Omental fat pad (tissue), 4 donors: Measurements from ENCODE around the gene PRPF18. TPM values are rescaled to one million over a fixed set of nuclear protein-coding genes. Genes with fewer than 3 reads are reported as not detected.

ENCODE experiments used
- ATAC-seq: fragments of 150-250 bp; one replicate; pipeline ENCODE4 v1.9.1; 2016; ENCODE audit warnings: mild to moderate bottlenecking, moderate library complexity; ENCODE audit not compliant: low FRiP score
- DNase-seq: peaks from one replicate; pipeline ENCODE4 v3.0.0-alpha.2; 2019; ENCODE audit warnings: low spot score
- total RNA-seq, 4 donors: library from RNA; depleted of rRNA; stranded (reverse); fragments of >200 nt; gene quantifications; one replicate each; pipeline ENCODE4 v1.1.0, GENCODE V29; 2016
- TF ChIP-seq, protein P1 (sequence below), 3 donors: fragments of 450-650 bp; IDR thresholded peaks; one replicate each; pipeline ENCODE4 v1.5.1; 2016 to 2017; ENCODE audit warnings: antibody characterized with exemption in 3 of 3, mild to moderate bottlenecking in 3 of 3, moderate library complexity in 2 of 3

Gene PRPF18
- total RNA-seq, 4 donors from 2014 or later = 21.2 to 32.9 (median 25.3) TPM

DNA sequence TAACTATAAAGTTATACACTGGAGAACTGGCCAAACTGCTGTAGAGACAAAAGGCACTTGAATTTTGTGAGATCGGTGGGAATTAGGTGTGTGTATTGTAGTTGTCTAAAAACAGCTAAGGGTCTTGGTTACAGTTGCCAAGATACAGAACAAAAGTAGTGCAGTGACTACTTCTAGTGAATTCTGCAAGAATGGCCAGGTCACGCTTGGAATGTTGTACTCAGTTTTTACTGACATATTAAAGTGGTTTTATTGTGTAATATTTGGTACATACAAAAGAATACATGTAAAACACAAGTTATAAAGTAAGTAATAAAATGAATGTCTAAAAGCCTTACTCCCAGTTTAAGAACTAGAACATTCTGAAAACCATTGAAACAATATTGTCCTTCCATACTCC is 42.4 kb downstream of the PRPF18 start:
- ATAC-seq (no peak), DNase-seq (no peak)
- TF ChIP-seq, protein P1, sequence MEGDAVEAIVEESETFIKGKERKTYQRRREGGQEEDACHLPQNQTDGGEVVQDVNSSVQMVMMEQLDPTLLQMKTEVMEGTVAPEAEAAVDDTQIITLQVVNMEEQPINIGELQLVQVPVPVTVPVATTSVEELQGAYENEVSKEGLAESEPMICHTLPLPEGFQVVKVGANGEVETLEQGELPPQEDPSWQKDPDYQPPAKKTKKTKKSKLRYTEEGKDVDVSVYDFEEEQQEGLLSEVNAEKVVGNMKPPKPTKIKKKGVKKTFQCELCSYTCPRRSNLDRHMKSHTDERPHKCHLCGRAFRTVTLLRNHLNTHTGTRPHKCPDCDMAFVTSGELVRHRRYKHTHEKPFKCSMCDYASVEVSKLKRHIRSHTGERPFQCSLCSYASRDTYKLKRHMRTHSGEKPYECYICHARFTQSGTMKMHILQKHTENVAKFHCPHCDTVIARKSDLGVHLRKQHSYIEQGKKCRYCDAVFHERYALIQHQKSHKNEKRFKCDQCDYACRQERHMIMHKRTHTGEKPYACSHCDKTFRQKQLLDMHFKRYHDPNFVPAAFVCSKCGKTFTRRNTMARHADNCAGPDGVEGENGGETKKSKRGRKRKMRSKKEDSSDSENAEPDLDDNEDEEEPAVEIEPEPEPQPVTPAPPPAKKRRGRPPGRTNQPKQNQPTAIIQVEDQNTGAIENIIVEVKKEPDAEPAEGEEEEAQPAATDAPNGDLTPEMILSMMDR (IDR thresholded peaks at IDR 0.05) = no peak

DNA sequence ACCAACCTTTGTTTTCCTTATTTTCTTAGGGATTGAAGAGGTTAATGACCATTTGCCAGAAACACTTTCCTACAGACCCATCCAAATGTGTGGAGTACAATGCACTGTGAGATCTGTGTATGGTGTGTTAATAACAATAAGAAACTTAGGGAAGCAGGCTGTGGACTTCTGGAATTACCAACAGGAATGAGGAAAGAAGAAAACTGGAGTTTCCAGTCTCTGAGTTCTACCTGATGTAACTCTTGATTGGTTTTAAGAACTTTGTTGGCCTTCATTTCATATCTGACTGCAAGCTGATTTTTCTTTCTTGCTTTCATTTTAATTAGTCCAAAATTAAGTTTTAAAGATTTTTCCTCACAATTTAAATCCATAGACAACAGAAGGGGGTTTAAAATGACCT is 43.5 kb downstream of the PRPF18 start:
- DNase-seq = no peak
- TF ChIP-seq, protein P1 (IDR thresholded peaks at IDR 0.05) = no peak
- no peak for ATAC-seq

DNA sequence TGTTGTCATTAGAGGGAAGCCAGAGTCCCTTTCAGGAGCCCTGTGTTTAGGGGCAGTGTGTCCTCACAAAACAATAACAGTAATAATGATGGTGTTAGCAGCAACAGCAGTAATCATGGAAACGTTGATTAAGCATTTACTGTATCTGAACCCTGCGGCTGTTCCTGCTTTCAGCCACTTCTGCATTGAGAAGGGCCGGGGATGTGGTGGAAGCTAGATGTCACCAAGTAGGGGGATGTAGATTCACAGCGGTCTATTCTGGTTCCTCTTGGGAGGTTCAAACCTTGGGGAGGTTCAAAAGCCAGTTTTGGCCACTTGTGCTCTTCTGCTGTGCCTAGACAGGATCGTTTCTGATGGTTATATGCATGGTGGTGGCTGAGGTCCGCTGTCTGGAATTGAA is 44.8 kb downstream of the PRPF18 start:
- DNase-seq (no peak), ATAC-seq (no peak)
- TF ChIP-seq, protein P1 (IDR thresholded peaks at IDR 0.05) = no peak

DNA sequence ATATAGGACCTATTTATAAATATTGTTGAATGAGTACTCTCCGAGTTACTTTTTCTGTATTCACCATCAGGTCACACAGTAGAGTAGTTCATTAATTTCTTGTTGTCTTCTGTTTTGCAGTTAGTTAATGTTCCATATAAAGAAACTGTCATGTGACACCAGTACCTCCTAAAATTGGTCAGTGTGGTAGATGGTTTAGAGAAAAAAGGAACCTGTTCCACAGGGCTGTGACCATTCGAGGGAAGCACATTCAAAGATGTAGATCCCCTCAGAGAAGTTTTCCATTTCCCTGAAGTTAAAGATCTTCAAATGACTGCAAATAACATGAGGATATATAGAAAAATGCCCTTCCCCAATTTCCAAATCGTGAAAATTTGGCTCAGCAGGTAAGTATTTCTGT is 45.7 kb downstream of the PRPF18 start:
- DNase-seq = no peak
- TF ChIP-seq, protein P1 (IDR thresholded peaks at IDR 0.05) = no peak
- no peak for ATAC-seq

DNA sequence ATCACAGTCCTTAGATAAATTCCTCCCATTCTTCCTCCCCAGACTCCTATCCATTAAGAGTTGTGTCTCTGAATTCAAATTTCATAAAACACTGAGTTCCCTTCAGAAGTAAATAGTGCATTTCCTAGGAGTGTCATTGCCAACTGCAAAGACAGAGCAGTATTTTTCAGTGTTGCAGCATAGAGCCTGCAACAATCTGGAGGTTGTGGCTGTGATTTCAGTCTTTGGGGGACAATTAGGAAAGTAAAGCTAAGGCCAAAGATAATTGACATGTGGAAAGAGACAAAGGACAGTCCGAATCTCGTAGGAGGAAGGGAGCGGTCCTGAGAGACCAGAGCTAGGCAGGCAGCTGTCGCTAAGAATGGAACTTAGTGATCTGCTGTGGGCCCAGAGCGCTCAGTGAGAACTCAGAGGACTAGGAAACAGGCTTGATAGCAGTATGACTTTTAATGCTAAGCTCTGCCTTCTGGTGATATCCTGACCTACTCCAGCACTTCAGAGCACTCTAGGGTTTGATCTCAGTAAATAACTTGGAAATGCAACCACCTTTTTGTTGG is 46.2 kb downstream of the PRPF18 start:
- TF ChIP-seq, protein P1 (IDR thresholded peaks at IDR 0.05) = no peak
- no peak for ATAC-seq
- DNase-seq = no peak

DNA sequence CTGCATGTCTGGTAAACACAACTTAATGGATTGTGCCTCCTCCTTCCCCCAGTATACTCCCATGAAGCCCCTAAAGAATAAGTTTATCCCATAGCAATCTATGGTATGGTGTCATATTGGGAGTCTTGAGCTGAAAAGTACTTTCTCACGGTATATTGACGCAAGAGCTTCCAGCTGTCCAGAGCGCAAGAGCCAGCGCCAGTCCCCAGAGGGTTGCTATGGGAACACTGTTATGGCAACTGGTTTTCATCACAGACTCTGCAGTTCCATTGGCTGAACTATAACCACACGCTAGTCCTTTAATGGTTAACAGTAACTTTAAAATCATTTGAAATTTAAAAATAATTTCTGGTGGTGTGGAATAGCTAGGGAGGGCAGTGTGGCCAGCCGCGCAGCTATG is 46.9 kb downstream of the PRPF18 start:
- TF ChIP-seq, protein P1 (IDR thresholded peaks at IDR 0.05) = no peak
- no peak for DNase-seq
- no peak for ATAC-seq

DNA sequence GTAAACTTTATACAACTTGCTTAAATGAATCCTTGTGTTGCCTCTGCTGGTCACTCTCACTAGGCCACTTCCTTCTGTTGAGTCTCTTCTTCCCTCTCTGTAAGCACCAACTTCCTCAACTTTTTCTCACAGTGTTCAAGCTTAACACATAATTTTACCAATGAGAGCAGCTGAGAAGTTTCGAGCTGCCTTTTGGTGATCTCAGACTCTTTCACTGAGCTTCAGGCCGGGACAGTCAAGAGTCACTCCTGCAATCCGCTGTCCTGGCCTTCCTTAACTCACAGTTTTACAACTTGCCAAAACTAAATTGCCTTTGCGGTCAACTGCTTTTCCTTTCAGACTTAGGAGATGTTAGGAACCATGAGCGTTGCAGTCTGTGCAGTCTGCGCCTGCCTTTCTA is 47.4 kb downstream of the PRPF18 start:
- TF ChIP-seq, protein P1 (IDR thresholded peaks at IDR 0.05) = no peak
- ATAC-seq = peak; percentile 34

More for the DNA sequence above, 47.4 kb downstream of the PRPF18 start:
- no peak for DNase-seq
